Breast epithelium (tissue), 3 donors: Measurements from ENCODE around the gene PNPO.

Experiments
- POLR2A ChIP-seq: fragments of 450-650 bp; IDR thresholded peaks from one replicate; pipeline ENCODE4 v1.6.1; 2016; ENCODE audit warnings: antibody characterized with exemption, mild to moderate bottlenecking, moderate library complexity
- POLR2AphosphoS5 ChIP-seq, 3 donors: sonication (generic); formaldehyde crosslinking; IDR thresholded peaks; one replicate each; pipeline ENCODE4 v1.6.1; 2017; ENCODE audit warnings: antibody characterized with exemption in 3 of 3
- TF ChIP-seq, protein P1 (sequence below), 3 donors: fragments of 450-650 bp; IDR thresholded peaks; one replicate each; pipeline ENCODE4 v1.5.1; 2016 to 2017; ENCODE audit warnings: antibody characterized with exemption in 3 of 3, mild to moderate bottlenecking in 3 of 3, moderate library complexity in 3 of 3

DNA sequence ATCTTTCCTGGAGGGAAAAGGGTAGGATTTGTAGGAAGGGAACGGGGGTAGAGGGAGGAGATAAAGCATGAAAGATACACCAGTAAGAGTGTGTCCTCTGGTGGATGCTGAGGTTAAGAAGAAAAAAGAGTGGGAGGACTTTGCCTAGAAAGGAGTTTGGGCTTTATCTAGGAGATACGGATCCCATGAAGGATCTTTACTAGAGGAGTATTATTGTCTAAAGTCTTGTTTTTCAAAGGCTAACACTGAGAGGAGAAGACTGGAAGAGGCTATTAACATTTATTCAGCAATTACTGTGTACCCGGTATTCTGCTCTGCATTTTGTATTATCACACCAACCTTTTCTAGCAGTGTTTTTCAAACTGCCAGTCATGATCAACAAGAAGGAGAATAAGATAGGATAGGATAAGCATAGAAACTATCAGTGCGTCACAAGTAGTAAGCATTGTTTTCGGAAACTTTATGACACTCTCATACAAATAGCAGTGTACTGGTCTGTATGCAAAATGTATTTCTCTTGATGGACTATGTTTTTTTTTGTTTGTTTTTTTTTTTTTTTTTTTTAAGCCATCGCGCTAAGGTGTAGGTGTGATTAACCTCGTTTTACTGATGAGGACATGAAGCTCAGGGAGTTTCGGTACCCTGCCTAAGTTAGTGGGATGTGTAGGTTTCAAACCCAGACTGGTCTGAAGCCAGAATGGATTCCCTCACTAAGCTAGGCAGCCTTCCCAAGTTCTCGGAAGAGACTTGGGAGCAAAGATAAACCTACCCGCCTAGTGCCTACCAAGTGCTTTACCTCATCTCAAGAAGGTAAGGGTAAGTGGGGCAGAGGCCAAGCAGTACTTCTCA, 46.6 kb upstream of the PNPO start:
- TF ChIP-seq, protein P1, sequence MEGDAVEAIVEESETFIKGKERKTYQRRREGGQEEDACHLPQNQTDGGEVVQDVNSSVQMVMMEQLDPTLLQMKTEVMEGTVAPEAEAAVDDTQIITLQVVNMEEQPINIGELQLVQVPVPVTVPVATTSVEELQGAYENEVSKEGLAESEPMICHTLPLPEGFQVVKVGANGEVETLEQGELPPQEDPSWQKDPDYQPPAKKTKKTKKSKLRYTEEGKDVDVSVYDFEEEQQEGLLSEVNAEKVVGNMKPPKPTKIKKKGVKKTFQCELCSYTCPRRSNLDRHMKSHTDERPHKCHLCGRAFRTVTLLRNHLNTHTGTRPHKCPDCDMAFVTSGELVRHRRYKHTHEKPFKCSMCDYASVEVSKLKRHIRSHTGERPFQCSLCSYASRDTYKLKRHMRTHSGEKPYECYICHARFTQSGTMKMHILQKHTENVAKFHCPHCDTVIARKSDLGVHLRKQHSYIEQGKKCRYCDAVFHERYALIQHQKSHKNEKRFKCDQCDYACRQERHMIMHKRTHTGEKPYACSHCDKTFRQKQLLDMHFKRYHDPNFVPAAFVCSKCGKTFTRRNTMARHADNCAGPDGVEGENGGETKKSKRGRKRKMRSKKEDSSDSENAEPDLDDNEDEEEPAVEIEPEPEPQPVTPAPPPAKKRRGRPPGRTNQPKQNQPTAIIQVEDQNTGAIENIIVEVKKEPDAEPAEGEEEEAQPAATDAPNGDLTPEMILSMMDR (IDR thresholded peaks at IDR 0.05) = no peak
- no peak for TF ChIP-seq POLR2A
- no peak for TF ChIP-seq POLR2AphosphoS5 (IDR thresholded peaks at IDR 0.05)
